OCI-LY7 (cell line): ENCODE data around the gene NTRK1.

ENCODE experiments used
- CTCF ChIP-seq: fragments of 200-600 bp; sonication (generic); conservative IDR thresholded peaks from 2 replicates; pipeline ENCODE4 v1.5.1; 2014; ENCODE audit warnings: mild to moderate bottlenecking, antibody characterized with exemption, low read length, moderate library complexity, mixed read lengths
- EZH2phosphoT487 ChIP-seq: fragments of 200-600 bp; sonication (generic); IDR thresholded peaks from 2 replicates; pipeline ENCODE4 v1.6.1; 2018; ENCODE audit warnings: low read depth, borderline replicate concordance, mild to moderate bottlenecking, mixed run types, antibody characterized with exemption, low read length, moderate library complexity, mixed read lengths

DNA sequence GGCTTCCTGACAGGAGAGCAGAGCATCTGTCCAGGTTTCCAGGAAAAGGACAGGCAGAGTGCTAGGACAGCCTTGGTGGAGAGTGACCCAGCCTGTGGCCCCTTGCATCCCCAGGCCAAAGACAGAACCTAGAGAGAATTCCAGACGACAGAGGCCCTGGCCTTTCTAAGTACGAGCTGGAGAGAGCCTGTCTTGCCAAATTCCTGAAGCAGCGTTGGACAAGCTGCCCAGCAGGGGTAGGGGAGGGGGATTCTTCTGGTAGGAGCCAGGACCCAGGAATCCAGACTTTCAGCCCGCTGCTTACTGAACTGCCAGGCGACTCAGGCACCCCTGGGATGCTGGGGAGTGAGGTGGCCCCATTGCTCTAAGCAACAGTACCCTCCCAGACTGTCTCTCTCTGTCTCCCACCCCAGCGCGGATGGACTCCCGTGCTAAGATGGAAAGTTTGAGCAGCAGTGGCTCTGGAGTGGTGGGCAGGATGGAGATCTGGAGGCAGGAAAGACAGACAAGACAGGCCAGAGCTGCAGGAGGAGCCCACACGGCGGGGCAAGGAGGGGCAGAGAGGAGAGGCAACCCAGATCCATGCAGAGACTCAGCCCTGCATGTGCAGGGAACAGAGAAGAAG lies 24.0 kb downstream of the NTRK1 start:
- TF ChIP-seq CTCF (no peak), EZH2phosphoT487 (no peak)
